Activated CD4-positive, alpha-beta T cell treated with anti-CD3 and anti-CD28 coated beads, Interleukin-2, amount 10 ng/mL, durations not matched to agents 24 days and 14 days (primary cell): ENCODE measurements around the gene TPK1. TPM values are rescaled to one million over a fixed set of nuclear protein-coding genes. Genes with fewer than 3 reads are reported as not detected.
"Not testable (repeated sequence)": the region's sequence is repeated elsewhere in the genome, so short reads cannot be mapped to it uniquely, and the experiment has no call there.

Experiments
- DNase-seq: peaks from one replicate; pipeline ENCODE4 v3.0.0; 2022
- H3K27ac Mint-ChIP-seq: one replicate; pipeline ENCODE4 v1.8.0; 2022; ENCODE audit warnings: mild to moderate bottlenecking, mixed read lengths
- H3K27me3 Mint-ChIP-seq: one replicate; pipeline ENCODE4 v1.8.0; 2022; ENCODE audit warnings: mixed read lengths
- H3K36me3 Mint-ChIP-seq: one replicate; pipeline ENCODE4 v1.8.0; 2022; ENCODE audit warnings: low read depth, mild to moderate bottlenecking, mixed read lengths
- H3K4me1 Mint-ChIP-seq: one replicate; pipeline ENCODE4 v1.8.0; 2021; ENCODE audit warnings: mixed read lengths
- H3K4me3 Mint-ChIP-seq: one replicate; pipeline ENCODE4 v1.8.0; 2022; ENCODE audit warnings: mild to moderate bottlenecking, moderate library complexity, mixed read lengths
- H3K9me3 Mint-ChIP-seq: one replicate; pipeline ENCODE4 v1.8.0; 2021; ENCODE audit warnings: mixed read lengths
- intact Hi-C: fragments of 100-400 bp; cut with micrococcal nuclease; formaldehyde crosslinking; loops from one replicate; pipeline ENCODE4 v1.15.1; 2023
- total RNA-seq: library from RNA; stranded (reverse); gene quantifications from 2 replicates; pipeline ENCODE4 v1.2.3, GENCODE V29; 2022

TPK1 gene
- total RNA-seq, 1 donor from 2014 or later, result 13.2 TPM

- intact Hi-C loops, result loop anchor here (10.0 kb wide), 1 partner anchor 52 kb away; the partner anchor contains the start of gene TPK1
- H3K27me3 Mint-ChIP-seq, result no peaks in the 10 kb centered on the region
- H3K36me3 Mint-ChIP-seq, result no peaks in the 10 kb centered on the region
Observed at GRCh38 chr7:144782883-144783282, 53.0 kb downstream of the TPK1 start.

GRCh38 chr7:144780071-144780608 lies 55.7 kb downstream of the TPK1 start:
- intact Hi-C loops, result loop anchor here (10.0 kb wide), 1 partner anchor 55 kb away; the partner anchor contains the start of gene TPK1
- H3K4me3 Mint-ChIP-seq, result no peak overlapping the region
- no peaks in the 10 kb centered on the region for H3K36me3 Mint-ChIP-seq
- no peak overlapping the region for H3K27ac Mint-ChIP-seq
- DNase-seq, result no peak
- H3K9me3 Mint-ChIP-seq, result no peaks in the 10 kb centered on the region
- H3K27me3 Mint-ChIP-seq, result no peaks in the 10 kb centered on the region
- H3K4me1 Mint-ChIP-seq, result peaks cover 5% of the 10 kb centered on the region

More at GRCh38 chr7:144782883-144783282, 53.0 kb downstream of the TPK1 start:
- Mint-ChIP-seq H3K9me3 (no peaks in the 10 kb centered on the region), H3K27ac (no peak overlapping the region), H3K4me3 (no peak overlapping the region), H3K4me1 (peaks cover 5% of the 10 kb centered on the region)
- no peak for DNase-seq

- intact Hi-C loops, H3K9me3 Mint-ChIP-seq: not testable (repeated sequence)
Observed at GRCh38 chr7:144777889-144778288, 58.0 kb downstream of the TPK1 start.

GRCh38 chr7:144777005-144777839 lies 58.6 kb downstream of the TPK1 start:
- no peaks in the 10 kb centered on the region for H3K27me3 Mint-ChIP-seq
- H3K27ac Mint-ChIP-seq, result no peak overlapping the region
- H3K9me3 Mint-ChIP-seq, result no peaks in the 10 kb centered on the region
- no peak for DNase-seq
- H3K4me3 Mint-ChIP-seq, result no peak overlapping the region
- intact Hi-C loops, result no loop called here
- peaks cover 5% of the 10 kb centered on the region for H3K4me1 Mint-ChIP-seq
- H3K36me3 Mint-ChIP-seq, result no peaks in the 10 kb centered on the region

More at GRCh38 chr7:144777889-144778288, 58.0 kb downstream of the TPK1 start:
- not testable (repeated sequence) for H3K27ac Mint-ChIP-seq, H3K4me1 Mint-ChIP-seq, H3K27me3 Mint-ChIP-seq, H3K4me3 Mint-ChIP-seq, DNase-seq, H3K36me3 Mint-ChIP-seq

- Mint-ChIP-seq H3K27ac (no peak overlapping the region), H3K27me3 (no peaks in the 10 kb centered on the region), H3K36me3 (no peaks in the 10 kb centered on the region), H3K9me3 (no peaks in the 10 kb centered on the region), H3K4me3 (no peak overlapping the region), H3K4me1 (peaks cover 5% of the 10 kb centered on the region)
- no peak for DNase-seq
- intact Hi-C loops, result no loop called here
Observed at GRCh38 chr7:144776447-144776846, 59.4 kb downstream of the TPK1 start.

GRCh38 chr7:144775749-144776148 lies 60.1 kb downstream of the TPK1 start:
- intact Hi-C loops, result no loop called here
- Mint-ChIP-seq H3K36me3 (no peaks in the 10 kb centered on the region), H3K4me3 (no peak overlapping the region), H3K4me1 (peaks cover 7% of the 10 kb centered on the region), H3K9me3 (no peaks in the 10 kb centered on the region), H3K27me3 (no peaks in the 10 kb centered on the region), H3K27ac (no peak overlapping the region)
- no peak for DNase-seq

- Mint-ChIP-seq H3K4me3 (no peak overlapping the region), H3K27me3 (no peaks in the 10 kb centered on the region), H3K27ac (no peak overlapping the region), H3K36me3 (no peaks in the 10 kb centered on the region), H3K4me1 (peaks cover 5% of the 10 kb centered on the region), H3K9me3 (no peaks in the 10 kb centered on the region)
- intact Hi-C loops, result no loop called here
- DNase-seq, result no peak
Observed at GRCh38 chr7:144771927-144772326, 63.9 kb downstream of the TPK1 start.

GRCh38 chr7:144771174-144771573 lies 64.7 kb downstream of the TPK1 start:
- Mint-ChIP-seq H3K27me3 (no peaks in the 10 kb centered on the region), H3K4me3 (no peak overlapping the region), H3K9me3 (no peaks in the 10 kb centered on the region), H3K36me3 (no peaks in the 10 kb centered on the region), H3K4me1 (peaks cover 4% of the 10 kb centered on the region), H3K27ac (no peak overlapping the region)
- DNase-seq, result no peak
- intact Hi-C loops, result no loop called here

- Mint-ChIP-seq H3K4me3 (no peak overlapping the region), H3K36me3 (no peaks in the 10 kb centered on the region), H3K27ac (no peak overlapping the region), H3K27me3 (no peaks in the 10 kb centered on the region), H3K9me3 (no peaks in the 10 kb centered on the region), H3K4me1 (peaks cover 2% of the 10 kb centered on the region)
- intact Hi-C loops, result no loop called here
- no peak for DNase-seq
Observed at GRCh38 chr7:144769352-144769751, 66.5 kb downstream of the TPK1 start.

GRCh38 chr7:144768633-144769032 lies 67.2 kb downstream of the TPK1 start:
- DNase-seq, result no peak
- no peak overlapping the region for H3K4me3 Mint-ChIP-seq
- intact Hi-C loops, result no loop called here
- H3K36me3 Mint-ChIP-seq, result no peaks in the 10 kb centered on the region
- no peaks in the 10 kb centered on the region for H3K9me3 Mint-ChIP-seq
- peaks cover 2% of the 10 kb centered on the region for H3K4me1 Mint-ChIP-seq
- no peaks in the 10 kb centered on the region for H3K27me3 Mint-ChIP-seq
- H3K27ac Mint-ChIP-seq, result no peak overlapping the region

- H3K9me3 Mint-ChIP-seq, result no peaks in the 10 kb centered on the region
- H3K4me3 Mint-ChIP-seq, result no peak overlapping the region
- H3K27me3 Mint-ChIP-seq, result no peaks in the 10 kb centered on the region
- H3K27ac Mint-ChIP-seq, result no peak overlapping the region
- no peaks in the 10 kb centered on the region for H3K4me1 Mint-ChIP-seq
- no peak for DNase-seq
- intact Hi-C loops, result no loop called here
- no peaks in the 10 kb centered on the region for H3K36me3 Mint-ChIP-seq
Observed at GRCh38 chr7:144763291-144763690, 72.6 kb downstream of the TPK1 start.

- no peaks in the 10 kb centered on the region for H3K27me3 Mint-ChIP-seq
- H3K4me1 Mint-ChIP-seq, result no peaks in the 10 kb centered on the region
- no peaks in the 10 kb centered on the region for H3K36me3 Mint-ChIP-seq
- no peak for DNase-seq
- H3K9me3 Mint-ChIP-seq, result no peaks in the 10 kb centered on the region
- no peak overlapping the region for H3K27ac Mint-ChIP-seq
- no peak overlapping the region for H3K4me3 Mint-ChIP-seq
- intact Hi-C loops, result no loop called here
Observed at GRCh38 chr7:144762853-144763252, 73.0 kb downstream of the TPK1 start.

GRCh38 chr7:144761493-144761892 lies 74.4 kb downstream of the TPK1 start:
- no peak for DNase-seq
- Mint-ChIP-seq H3K9me3 (peaks cover 3% of the 10 kb centered on the region), H3K36me3 (peaks cover 2% of the 10 kb centered on the region), H3K27ac (no peak overlapping the region), H3K4me3 (no peak overlapping the region), H3K4me1 (no peaks in the 10 kb centered on the region), H3K27me3 (no peaks in the 10 kb centered on the region)
- intact Hi-C loops, result no loop called here

GRCh38 chr7:144759653-144760052 lies 76.2 kb downstream of the TPK1 start:
- intact Hi-C loops, result no loop called here
- Mint-ChIP-seq H3K27ac (no peak overlapping the region), H3K36me3 (peaks cover 2% of the 10 kb centered on the region), H3K4me1 (no peaks in the 10 kb centered on the region), H3K4me3 (no peak overlapping the region), H3K9me3 (peaks cover 3% of the 10 kb centered on the region), H3K27me3 (no peaks in the 10 kb centered on the region)
- DNase-seq, result no peak
